ENCODE measurements around the gene GALR3.
A peak's percentile ranks its signal among the peaks of the same experiment; 100 is the strongest.

The GALR3 gene

DNA sequence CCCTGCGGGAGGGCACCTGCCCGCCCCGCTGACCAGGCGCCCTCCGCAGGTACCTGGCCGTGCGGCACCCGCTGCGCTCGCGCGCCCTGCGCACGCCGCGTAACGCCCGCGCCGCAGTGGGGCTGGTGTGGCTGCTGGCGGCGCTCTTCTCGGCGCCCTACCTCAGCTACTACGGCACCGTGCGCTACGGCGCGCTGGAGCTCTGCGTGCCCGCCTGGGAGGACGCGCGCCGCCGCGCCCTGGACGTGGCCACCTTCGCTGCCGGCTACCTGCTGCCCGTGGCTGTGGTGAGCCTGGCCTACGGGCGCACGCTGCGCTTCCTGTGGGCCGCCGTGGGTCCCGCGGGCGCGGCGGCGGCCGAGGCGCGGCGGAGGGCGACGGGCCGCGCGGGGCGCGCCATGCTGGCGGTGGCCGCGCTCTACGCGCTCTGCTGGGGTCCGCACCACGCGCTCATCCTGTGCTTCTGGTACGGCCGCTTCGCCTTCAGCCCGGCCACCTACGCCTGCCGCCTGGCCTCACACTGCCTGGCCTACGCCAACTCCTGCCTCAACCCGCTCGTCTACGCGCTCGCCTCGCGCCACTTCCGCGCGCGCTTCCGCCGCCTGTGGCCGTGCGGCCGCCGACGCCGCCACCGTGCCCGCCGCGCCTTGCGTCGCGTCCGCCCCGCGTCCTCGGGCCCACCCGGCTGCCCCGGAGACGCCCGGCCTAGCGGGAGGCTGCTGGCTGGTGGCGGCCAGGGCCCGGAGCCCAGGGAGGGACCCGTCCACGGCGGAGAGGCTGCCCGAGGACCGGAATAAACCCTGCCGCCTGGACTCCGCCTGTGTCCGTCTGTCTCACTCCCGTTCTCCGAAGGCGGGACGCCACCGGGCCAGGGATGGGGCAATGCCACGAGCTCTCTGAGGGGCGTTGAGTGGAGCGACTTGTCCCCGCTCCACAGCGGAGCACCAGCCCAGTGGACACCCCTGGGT is 1.8 kb downstream of the GALR3 start:
- no peak for DNase-seq (ENCODE audit: low spot score)

DNA sequence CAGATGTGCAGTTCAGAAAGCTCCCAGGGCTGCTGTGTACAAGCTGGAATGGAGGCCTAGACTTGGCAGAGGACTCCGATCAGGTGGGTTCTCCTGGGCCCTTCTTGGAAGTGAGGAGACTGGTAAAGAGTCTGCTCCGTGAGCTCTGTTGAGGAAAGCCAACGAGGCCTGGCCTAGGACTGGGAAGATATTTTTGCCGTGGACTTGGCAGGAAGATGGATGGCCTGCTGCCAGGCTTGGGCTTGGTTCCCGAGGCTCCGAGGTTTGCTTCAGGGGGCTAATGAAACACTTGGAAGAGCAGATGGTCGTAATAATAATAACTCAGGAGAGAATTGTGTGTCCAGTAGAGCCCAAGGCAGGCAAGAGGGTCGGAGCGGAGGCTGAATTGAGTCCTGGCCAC is 3.9 kb downstream of the GALR3 start:
- no peak for DNase-seq (ENCODE audit: low spot score)

DNA sequence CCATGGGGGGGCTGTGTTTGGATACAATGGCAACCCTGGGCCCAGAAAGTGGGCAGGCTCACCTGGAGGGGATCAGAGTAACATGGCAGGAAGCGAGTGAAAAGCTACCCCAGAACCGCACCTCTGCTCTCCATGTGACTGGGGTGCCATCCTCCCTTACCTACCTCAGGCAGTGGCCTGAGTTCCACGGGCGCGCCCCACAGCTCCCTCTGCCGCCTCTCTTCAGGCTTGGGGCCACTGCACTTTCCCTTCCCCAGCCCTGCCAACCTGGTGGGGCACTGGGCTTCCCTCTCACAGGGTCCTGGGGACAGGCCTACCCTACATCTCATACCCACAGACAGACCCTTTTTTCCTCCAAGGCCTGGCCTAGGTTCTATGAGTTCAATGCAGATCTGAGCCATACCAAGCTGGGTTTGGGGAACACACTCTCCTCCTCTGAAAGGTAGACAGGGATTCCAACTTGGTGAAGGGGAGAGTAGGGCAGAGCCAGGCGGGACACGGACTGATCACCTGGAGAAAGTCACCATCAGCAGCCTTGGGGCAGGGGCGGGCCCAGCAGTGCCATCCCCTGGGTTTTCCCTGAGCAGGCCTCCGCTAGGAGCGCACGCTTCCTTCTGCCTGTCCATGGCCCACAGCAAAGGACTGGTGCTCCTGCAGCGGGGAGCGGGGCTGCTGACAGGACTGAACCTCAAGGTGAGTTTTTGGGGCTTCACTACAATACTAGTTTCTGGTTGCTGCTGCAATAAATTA is 7.1 kb downstream of the GALR3 start:
- no peak for DNase-seq (ENCODE audit: low spot score)

DNA sequence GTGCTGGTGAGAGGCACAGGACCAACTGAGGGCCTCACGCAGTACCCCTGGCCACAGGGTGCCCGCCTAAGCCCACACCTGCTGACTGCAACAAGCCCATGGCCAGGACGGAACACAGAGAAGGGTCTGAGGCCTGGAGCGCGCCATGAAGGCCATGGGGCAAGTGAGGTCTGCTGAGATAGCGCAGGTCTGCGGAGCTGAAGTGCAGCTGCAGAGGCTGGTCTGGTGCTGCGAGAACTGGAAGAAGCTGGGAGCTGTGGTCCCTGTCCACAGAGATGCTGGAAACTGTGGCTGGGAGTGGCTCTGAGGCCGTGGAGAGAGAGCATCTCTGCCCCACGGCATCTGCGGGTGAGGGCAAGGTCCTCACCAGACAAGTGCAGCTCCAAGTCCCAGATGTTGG is 8.3 kb downstream of the GALR3 start:
- DNase-seq (ENCODE audit: low spot score), result no peak

DNA sequence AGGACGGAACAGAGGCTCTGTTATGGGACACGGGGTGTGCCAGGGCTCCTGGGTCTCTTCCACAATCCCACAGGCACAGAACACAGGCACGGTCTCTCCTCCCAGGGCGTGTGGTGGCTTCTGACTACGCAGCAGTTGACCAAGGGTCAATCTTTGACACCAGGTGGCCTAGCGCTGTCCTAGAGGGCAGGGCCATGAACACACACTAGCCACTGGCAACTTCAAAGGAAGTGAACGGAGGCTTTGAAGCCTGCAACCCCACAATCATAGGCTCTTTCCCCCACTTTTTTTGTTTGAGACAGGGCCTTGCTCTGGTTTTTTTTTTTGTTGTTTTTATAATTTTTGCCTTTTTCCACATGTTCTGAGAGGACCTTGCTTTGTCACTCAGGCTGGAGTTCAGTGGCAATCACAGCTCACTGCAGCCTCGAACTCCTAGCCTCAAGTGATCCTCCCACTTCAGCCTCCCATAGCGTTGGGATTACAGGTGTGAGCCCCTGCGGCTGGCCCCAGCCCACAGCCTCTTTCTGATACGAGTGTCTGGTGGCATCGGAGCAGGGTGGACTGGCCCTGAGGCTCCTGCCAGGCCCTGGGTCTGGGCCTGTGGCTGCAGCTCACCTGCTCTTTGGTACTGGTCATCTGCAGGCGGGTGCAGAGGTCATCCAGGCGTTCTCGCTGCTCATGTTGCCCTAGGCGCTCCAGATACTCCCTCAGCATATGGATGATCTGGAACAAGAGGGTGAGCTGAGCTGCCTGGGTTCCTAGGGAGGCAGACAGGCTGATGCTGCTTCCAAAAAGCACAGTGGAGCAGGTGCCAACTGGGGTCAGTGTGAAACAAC is 9.1 kb downstream of the GALR3 start:
- DNase-seq (ENCODE audit: low spot score), result no peak

DNA sequence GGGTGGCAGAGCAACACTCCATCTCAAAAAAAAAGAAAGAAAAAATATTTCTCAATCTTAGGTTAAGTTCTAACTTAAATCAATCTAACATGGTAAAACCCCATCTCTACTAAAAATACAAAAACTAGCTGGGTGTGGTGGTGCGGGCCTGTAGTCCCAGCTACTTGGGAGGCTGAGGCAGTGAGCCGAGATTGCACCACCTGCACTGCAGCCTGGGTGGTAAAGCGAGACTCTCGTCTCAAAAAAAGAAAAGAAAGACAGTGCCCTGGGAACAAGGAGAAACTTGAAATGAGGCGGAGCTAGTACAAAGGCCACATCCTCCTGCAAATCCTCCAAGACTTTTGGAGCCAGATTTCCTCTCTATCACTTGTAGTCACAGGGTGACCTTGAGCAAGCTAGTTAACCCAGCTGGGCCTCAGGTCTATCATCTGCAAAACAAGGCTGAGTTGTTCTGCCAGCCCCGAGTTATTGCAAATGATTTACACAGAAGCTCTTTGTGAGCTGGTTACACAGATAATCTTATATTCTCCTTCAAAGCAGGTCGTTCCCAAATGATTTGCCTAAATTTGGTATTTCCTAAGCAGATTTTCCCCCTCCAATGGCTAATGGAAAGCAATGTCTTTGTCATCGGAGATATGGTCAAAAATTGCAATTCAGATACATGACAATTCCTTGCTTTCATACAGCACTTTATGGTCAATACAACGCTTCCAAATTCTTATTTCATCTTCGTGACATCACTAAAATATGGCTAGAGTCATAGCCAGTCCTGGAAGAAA is 19.0 kb downstream of the GALR3 start:
- DNase-seq (ENCODE audit: low spot score), result no peak

DNA sequence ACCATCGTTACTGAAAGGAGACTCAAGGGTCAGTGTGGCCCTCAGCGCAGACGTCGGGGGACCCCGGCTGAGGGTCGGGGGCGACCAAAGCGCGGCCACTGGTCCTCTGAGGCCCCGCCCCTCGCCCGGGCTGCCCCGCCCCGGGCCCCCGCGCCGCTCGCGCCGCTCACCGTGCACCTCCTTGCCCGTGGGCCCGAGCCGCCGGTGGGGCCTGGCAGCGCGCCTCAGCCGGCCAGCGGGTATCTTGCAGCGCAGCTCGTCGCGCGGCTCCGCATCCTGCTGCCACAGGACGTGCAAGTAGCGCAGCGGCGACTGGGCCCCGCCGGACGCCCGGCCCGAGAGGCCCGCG is 20.5 kb downstream of the GALR3 start:
- DNase-seq (ENCODE audit: low spot score), result no peak

DNA sequence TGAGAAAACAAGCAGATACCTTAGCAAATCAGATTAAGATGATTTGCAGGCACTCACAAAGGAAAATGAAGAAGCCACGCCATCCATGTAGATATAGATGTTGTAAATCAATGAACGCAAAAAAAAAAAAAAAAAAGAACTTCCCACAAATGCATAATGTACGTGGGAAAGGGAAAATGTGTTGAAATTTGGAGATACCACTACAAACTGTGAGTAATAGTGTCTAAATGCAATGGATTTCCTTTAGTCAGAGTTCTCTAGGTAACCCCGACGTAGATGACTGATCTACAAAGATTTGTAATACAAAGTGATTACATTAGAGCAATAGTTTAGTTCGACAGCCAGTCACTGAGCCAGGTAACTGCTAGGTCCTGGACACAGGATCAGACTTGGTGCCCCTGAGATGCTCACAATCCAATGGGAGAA is 21.7 kb downstream of the GALR3 start:
- no peak for DNase-seq (ENCODE audit: low spot score)

DNA sequence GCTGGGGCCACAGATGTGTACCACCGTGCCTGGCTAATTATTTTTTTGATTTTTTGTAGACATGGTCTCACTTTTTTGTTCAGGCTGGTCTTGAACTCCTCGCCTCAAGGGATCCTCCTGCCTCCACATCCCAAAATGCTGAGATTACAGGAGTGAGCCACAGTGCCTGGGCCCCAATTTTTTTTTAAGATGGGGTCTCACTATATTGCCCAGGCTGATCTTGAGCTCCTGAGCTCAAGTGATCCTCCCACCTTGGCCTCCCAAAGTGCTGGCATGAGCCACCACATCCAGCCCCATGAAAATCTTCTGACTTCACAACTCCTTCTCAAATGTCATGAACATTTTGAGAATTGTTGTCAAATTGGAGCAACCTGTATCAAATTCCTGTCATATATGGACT is 23.3 kb downstream of the GALR3 start:
- DNase-seq (ENCODE audit: low spot score), result no peak

DNA sequence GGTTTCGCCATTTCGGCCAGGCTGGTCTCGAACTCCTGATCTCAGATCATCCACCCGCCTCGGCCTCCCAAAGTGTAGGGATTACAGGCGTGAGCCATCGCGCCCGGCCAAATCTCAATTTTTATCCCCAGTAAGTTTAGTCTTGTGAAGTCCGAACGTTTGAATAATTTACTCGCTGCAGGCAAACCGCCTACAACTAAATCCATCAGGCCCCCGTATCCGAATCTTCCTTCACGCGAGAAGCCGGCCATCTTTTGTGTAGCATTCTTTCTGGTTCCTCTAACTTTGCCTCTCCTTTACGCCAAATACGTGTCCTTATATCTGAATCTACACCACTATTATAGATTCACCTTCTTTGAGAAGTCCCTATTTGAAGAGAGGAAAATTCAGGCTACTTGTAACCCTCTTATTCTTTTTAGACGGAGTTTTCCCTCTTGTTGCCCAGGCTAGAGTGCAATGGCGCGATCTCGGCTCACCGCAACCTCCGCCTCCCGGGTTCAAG is 25.5 kb downstream of the GALR3 start:
- peak; percentile 30 for DNase-seq (ENCODE audit: low spot score)

DNA sequence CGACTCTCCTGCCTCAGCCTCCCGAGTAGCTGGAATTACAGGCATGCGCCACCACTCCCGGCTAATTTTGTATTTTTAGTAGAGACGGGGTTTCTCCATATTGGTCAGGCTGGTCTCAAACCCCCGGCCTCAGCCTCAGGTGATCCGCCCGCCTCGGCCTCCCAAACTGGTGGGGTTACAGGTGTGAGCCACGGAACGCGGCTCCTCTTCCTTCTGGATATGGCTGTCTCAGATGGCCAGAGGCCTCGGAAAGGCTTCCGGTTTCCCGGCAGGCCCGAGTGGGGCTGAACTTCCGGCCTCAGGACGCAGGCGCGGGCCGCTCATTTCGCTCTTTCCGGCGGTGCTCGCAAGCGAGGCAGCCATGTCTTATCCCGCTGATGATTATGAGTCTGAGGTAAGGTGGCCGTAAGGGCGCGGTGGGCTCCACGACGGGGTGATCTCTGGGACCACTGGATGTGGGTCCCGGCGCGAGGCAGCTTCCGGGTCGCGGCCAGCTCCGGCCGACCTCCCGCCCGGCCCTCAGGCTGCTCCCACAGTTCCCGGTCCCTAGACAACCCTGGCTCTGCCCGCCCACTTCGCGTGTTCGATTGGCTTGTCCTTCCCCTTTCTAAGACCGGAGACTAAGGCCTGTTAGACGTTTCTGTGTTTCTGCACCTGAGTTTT is 26.0 kb downstream of the GALR3 start, which contains the start of gene EIF3L:
TSS of gene EIF3L (plus strand) at position 331 of the 663 bp plus-strand sequence. CDS start at position 362, 31 bp downstream.
- peak; percentile 89 for DNase-seq (ENCODE audit: low spot score)

DNA sequence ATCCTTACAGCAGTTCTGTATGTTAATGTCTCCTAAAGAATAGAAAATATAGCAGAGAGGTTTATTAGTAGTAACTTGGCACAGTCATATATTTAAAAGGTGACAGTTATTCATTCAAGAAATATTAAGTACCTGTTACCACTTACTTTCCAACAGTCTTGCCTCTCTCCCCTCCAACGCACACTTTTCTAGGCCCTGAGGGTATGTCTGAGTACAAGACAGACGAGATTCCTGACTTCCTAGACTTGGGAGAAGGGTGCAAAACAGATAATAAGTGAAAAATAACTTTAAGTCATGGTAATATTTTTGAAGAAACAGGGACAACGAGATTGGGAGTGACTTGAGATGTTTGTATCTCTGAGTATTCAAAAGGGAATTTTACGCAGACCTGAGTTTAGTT is 27.6 kb downstream of the GALR3 start:
- DNase-seq (ENCODE audit: low spot score), result no peak

DNA sequence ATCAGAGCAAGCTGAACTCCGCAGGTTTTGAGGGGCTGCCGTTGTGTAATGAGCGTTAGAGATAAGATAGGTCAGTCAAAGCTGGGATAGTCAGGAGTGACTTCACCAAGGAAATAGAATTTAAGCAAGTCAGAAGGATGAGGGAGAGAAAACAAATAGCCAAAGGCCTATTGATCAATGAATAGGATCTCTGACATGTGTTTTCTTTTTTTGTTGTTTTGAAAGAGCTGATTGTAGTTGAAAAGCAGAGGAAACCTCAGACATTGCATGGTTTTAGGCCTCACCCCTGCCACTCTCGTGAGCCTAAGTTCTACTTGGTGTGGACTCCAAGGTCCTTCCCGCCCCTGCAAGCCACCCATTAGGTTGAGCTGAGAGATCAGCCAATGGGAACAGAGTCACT is 29.2 kb downstream of the GALR3 start:
- DNase-seq (ENCODE audit: low spot score), result no peak

DNA sequence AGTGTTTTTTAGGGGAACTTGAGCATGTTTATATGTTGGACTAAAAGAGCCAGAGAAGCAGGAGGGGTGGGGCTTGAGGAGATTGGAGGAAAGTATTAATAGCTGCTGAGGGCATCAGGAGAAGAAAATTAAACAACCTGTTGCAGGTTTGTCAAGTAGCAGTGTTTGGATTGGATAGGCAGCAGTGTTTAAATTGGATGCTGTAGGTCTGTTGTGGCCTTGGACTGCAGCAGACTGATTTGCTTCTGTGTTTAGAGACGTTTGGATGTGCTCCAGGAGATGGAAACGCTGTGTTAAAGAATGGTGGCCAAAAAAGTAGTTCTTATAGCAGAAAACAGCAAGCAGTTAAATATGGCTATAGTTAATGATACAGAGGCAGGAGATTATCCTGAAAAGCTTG is 31.8 kb downstream of the GALR3 start:
- DNase-seq (ENCODE audit: low spot score), result no peak

DNA sequence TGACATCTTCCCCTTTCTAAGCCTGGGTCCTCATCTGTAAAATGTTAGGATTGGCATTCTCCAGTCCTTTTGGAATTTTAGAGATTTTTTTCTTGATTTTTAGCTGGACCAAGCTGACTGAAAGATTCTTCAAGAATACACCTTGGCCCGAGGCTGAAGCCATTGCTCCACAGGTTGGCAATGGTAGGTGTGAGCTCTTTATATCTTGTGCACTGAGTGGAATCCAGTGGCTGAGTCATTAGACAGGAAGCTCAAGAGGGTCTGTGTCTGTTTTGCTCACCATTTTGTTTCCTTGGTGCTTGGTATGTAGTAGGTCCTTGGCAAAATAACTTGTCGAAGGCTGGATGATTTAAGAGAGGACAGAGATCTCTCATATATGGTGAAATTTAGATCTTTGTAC is 32.3 kb downstream of the GALR3 start:
- DNase-seq (ENCODE audit: low spot score), result no peak

DNA sequence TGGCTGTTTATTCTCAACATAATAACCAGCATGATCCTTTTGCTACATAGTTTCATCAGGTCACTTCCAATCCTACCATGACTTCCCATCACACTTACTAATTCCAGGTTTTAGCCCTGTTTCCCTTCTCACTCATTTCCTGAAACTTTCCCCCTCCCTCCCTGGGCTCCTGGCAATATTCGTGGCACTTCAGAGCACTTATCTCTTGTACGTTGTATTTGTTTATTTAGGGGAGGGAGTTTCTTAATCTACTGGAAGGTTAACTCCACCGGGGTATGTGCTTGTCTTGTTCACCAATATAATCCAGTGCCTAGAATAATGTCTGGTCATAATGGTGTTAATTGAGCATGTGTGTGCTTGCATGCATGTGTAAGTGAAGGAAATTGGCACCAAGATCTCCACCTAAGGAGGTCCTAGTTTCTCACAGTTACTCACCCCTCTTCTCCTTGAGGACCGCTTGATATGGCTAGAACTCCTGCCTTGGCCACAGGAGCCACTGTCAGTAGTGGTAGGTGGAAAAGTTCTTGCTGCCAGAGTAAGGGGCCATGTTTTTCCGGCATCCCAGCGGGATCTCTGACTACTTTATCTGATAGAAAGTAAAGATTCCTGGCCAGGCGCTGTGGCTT is 37.7 kb downstream of the GALR3 start:
- no peak for DNase-seq (ENCODE audit: low spot score)

DNA sequence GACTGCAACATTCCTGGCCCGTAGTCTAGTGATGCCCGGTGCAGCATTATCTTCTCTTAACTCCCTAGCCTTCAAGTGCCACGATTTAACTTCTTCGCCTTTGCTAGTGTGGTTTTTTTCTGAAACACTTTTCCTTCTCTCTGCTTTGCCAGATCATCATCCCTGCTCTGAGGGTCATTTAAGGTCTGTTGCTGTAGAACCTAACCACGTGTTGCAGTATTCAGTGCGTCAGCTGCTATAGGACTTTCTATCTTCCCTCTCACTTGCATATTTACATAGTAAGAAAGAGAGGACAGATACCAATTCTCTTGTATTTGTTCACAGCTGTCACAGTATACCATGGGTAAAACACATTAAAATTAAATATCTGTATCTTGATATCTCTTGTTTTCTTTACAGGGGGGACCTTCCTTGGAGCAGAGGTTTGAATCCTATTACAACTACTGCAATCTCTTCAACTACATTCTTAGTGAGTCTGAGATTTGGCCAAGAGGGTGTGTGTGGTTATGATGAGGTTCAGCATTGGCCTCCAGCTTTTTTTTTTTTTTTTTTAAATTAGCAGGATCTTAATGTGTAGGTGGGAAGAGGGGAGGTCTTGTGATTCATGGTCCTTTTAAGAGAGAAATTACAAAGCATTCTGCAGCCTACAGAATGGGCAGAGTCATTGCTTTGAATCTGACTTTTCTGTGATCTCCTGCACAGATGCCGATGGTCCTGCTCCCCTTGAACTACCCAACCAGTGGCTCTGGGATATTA is 39.6 kb downstream of the GALR3 start:
- no peak for DNase-seq (ENCODE audit: low spot score)

DNA sequence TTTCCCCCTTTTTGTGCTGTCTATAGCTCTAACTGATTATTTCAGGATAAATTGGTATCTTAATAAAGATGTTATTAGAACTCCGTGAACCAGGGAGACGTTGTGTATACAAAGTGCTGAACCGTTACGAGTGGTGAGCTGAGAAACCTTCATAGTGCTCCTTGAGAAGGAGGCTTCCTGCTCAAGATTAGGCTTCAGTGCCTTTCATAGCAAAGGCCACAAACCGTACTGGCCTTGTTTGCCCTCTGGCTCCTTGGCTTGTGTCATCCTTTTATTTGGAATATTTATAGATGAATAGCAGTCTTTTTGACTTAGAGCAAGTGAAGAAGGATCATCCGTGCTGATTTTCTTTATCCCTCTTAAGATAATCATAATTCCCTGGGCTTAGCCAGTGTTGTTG is 42.3 kb downstream of the GALR3 start:
- no peak for DNase-seq (ENCODE audit: low spot score)

DNA sequence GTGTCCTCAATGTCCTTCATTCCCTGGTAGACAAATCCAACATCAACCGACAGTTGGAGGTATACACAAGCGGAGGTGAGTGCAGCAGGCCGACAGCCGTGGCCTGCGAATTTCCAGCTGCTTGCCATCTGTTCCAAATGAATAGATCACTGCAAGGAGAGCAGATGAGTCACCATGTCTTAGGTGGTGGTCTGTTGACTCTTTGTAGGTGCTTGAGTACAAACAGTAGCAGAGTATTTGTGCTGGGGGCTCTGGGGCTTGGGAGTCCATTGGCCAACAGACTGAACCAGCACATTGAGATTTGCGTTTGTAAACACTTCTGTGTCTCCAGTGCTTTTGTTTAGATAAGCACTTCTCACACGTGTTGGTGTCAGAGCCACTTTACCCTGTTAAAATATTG is 47.1 kb downstream of the GALR3 start:
- no peak for DNase-seq (ENCODE audit: low spot score)

All from hematopoietic multipotent progenitor cell treated with erythropoietin and hydrocortisone succinate and interleukin-3 and kit ligand, for 15 days (in vitro differentiated cells).